HepG2 (cell line): Measurements from ENCODE around the gene TK2. TPM values are rescaled to one million over a fixed set of nuclear protein-coding genes. Genes with fewer than 3 reads are reported as not detected.
A peak's percentile ranks its signal among the peaks of the same experiment; 100 is the strongest.

Experiments
- ATAC-seq: fragments of 200-7000 bp; cut with Tn5 transposase; 3 replicates; pipeline ENCODE4 v1.9.1; 2020; ENCODE audit warnings: mild to moderate bottlenecking, moderate library complexity
- BruUV-seq: library from RNA; stranded (reverse); fragments of 400-500 nt; replicated peaks from 2 replicates; lab custom pipeline; 2021; lab: Mats Ljungman, UMichigan
- CTCF ChIA-PET: fragments of 300-600 bp; formaldehyde crosslinking; extraction: SDS; loops from one replicate; lab custom pipeline; 2021; ENCODE audit warnings: low total read pairs, inconsistent platforms, low intra/inter-chr PET ratio; lab: Yijun Ruan, JAX
- POLR2A ChIA-PET: fragments of 350-600 bp; sonication (Branson Sonifier 250); formaldehyde crosslinking; loops from one replicate; lab custom pipeline; 2020; ENCODE audit warnings: antibody characterized with exemption, inconsistent platforms; lab: Yijun Ruan, JAX
- DNase-seq: peaks from one replicate; pipeline ENCODE4 v3.0.0-alpha.2; 2015; ENCODE audit warnings: low spot score
- FAIRE-seq: peaks from 3 replicates; lab custom pipeline; 2011; peaks lifted over from hg19 to GRCh38; lab: Jason Lieb, UNC
- H2AFZ ChIP-seq: one replicate; pipeline ENCODE4 v1.6.1; 2011; ENCODE audit warnings: low read length, inconsistent platforms
- H3K27ac ChIP-seq: fragments of 300-600 bp; 3 replicates; pipeline ENCODE4 v1.8.0; 2011; ENCODE audit warnings: mixed run types, mild to moderate bottlenecking, mixed read lengths, low read length, inconsistent platforms; ENCODE audit not compliant: insufficient read depth; ENCODE audit errors: extremely low read length
- H3K27me3 ChIP-seq, 2 experiments: fragments of 200-600 bp in 1 of 2; 2 replicates in 1 of 2; 3 replicates in 1 of 2; pipeline versions ENCODE4 v1.6.0 to v1.8.0; 2011; ENCODE audit warnings: low read length in 2 of 2, mild to moderate bottlenecking in 2 of 2, moderate library complexity in 2 of 2, inconsistent platforms in 1 of 2; ENCODE audit not compliant: insufficient read depth in 2 of 2, control insufficient read depth in 1 of 2
- H3K36me3 ChIP-seq, 2 experiments: fragments of 200-600 bp in 1 of 2; replicated peaks in 1 of 2; 2 replicates in 1 of 2; 3 replicates in 1 of 2; pipeline versions ENCODE4 v1.5.1 to v1.8.0; 2011; ENCODE audit warnings: low read length in 2 of 2, inconsistent platforms in 1 of 2; ENCODE audit not compliant: insufficient read depth in 2 of 2, control insufficient read depth in 1 of 2
- H3K4me1 ChIP-seq: 2 replicates; pipeline ENCODE4 v1.5.1; 2012; ENCODE audit warnings: low read length, inconsistent platforms; ENCODE audit not compliant: insufficient read depth
- H3K4me2 ChIP-seq: 2 replicates; pipeline ENCODE4 v1.6.0; 2011; ENCODE audit warnings: low read depth, low read length, inconsistent platforms
- H3K4me3 ChIP-seq, 3 experiments: fragments of 200-600 bp in 1 of 3; sonication (generic), shearing (Covaris generic) in 1 of 3; replicated peaks in 1 of 3; 2 replicates each; pipeline ENCODE4 v1.5.1; 2011 to 2016; ENCODE audit warnings: low read length in 3 of 3, inconsistent platforms in 2 of 3, low read depth in 2 of 3, mild to moderate bottlenecking in 2 of 3, control low read depth in 1 of 3, mixed read lengths in 1 of 3; ENCODE audit not compliant: insufficient read depth in 1 of 3
- H3K79me2 ChIP-seq: one replicate; pipeline ENCODE4 v1.6.1; 2011; ENCODE audit warnings: low read length, inconsistent platforms; ENCODE audit not compliant: insufficient read depth
- H3K9ac ChIP-seq: 2 replicates; pipeline ENCODE4 v1.6.0; 2011; ENCODE audit warnings: mild to moderate bottlenecking, low read depth, low read length, inconsistent platforms; ENCODE audit not compliant: insufficient read depth
- H3K9me3 ChIP-seq: 2 replicates; pipeline ENCODE4 v1.5.1; 2012; ENCODE audit warnings: mild to moderate bottlenecking, low read length
- H4K20me1 ChIP-seq: 2 replicates; pipeline ENCODE4 v1.6.0; 2011; ENCODE audit warnings: inconsistent platforms, mild to moderate bottlenecking, low read length, moderate library complexity; ENCODE audit not compliant: insufficient read depth
- MLLT10 ChIP-seq: sonication (generic); formaldehyde crosslinking; IDR thresholded peaks from 2 replicates; pipeline ENCODE4 v1.4.0; 2020; ENCODE audit warnings: missing genetic modification reagents
- MXI1 ChIP-seq: IDR thresholded peaks from 3 replicates; pipeline ENCODE4 v1.6.1; 2012; ENCODE audit warnings: low read depth, low read length, inconsistent platforms, borderline replicate concordance
- NRL ChIP-seq: sonication (generic); formaldehyde crosslinking; IDR thresholded peaks from 2 replicates; pipeline ENCODE4 v1.5.0; 2020; ENCODE audit warnings: missing genetic modification reagents, mild to moderate bottlenecking, moderate library complexity, borderline replicate concordance
- PCBP2 ChIP-seq: fragments of 200-400 bp; formaldehyde crosslinking; optimal IDR thresholded peaks from 2 replicates; pipeline ENCODE3; 2018; ENCODE audit warnings: low read length, low read depth; ENCODE audit not compliant: poor library complexity, severe bottlenecking
- RFX3 ChIP-seq: IDR thresholded peaks from 2 replicates; pipeline ENCODE4 v1.6.1; 2016; ENCODE audit warnings: missing biosample characterization, missing genetic modification reagents
- SNAPC5 ChIP-seq: sonication (generic); formaldehyde crosslinking; IDR thresholded peaks from 2 replicates; pipeline ENCODE4 v1.8.1; 2023; ENCODE audit warnings: mild to moderate bottlenecking, missing genetic modification reagents, borderline replicate concordance
- SP1 ChIP-seq, 2 experiments: fragments of 450-650 bp in 1 of 2; sonication (generic) in 1 of 2; formaldehyde crosslinking in 1 of 2; IDR thresholded peaks; 2 replicates each; pipeline versions ENCODE4 v1.4.0 to v1.6.1; 2016 to 2020; ENCODE audit warnings: missing genetic modification reagents in 1 of 2
- TRAFD1 ChIP-seq: sonication (generic); formaldehyde crosslinking; IDR thresholded peaks from 2 replicates; pipeline ENCODE4 v1.5.1; 2020; ENCODE audit warnings: missing genetic modification reagents, mild to moderate bottlenecking, borderline replicate concordance
- ZBTB7A ChIP-seq: sonication (generic); formaldehyde crosslinking; IDR thresholded peaks from 2 replicates; pipeline ENCODE4 v1.8.0; 2022; ENCODE audit warnings: mild to moderate bottlenecking, missing genetic modification reagents
- ZNF672 ChIP-seq: sonication (generic); formaldehyde crosslinking; IDR thresholded peaks from 2 replicates; pipeline ENCODE4 v1.8.1; 2022; ENCODE audit warnings: missing genetic modification reagents
- WGBS: methylation state at CpG from one replicate; pipeline ENCODE4 v1.1.6; 2017; ENCODE audit warnings: low lambda C conversion rate; 5-methylcytosine and 5-hydroxymethylcytosine counted together
- in situ Hi-C: cut with HindIII; loops from 2 replicates; pipeline ENCODE4 v1.10.0; 2017; ENCODE audit warnings: low pct_unique_long_range_greater_than_20kb; ENCODE audit not compliant: extremely low pct_ligation_motif_present
- intact Hi-C: fragments of 100-400 bp; cut with micrococcal nuclease; formaldehyde crosslinking; loops from one replicate; pipeline ENCODE4 v1.10.0; 2022; ENCODE audit not compliant: unreplicated experiment
- polyA plus RNA-seq, 8 experiments: library from polyadenylated mRNA; depleted of rRNA in 3 of 8; stranded (reverse) in 7 of 8; unstranded in 1 of 8; fragments of >200 nt; fragmentation: Illumina TruSeq in 4 of 8; extraction: Trizol in 4 of 8; gene quantifications; 2 replicates each; pipeline versions ENCODE4 v1.2.1 to v1.2.3, GENCODE V29; 2011 to 2016; ENCODE audit warnings: low read depth in 4 of 8, missing spikeins in 1 of 8, mixed read lengths in 1 of 8; ENCODE audit not compliant: insufficient read depth in 1 of 8
- total RNA-seq, 5 experiments: library from RNA; depleted of rRNA; stranded (reverse); fragments of >200 nt; fragmentation: Illumina TruSeq; extraction: Trizol; gene quantifications; 2 replicates each; pipeline ENCODE4 v1.2.3, GENCODE V29; 2016; ENCODE audit warnings: low read depth in 1 of 5
- TF ChIP-seq, protein P1 (sequence below): IDR thresholded peaks from 2 replicates; pipeline ENCODE4 v1.6.1; 2016; ENCODE audit warnings: mild to moderate bottlenecking, missing biosample characterization, missing genetic modification reagents

TK2 gene
- total and polyA plus RNA-seq, 2 of the 13 experiments (the other 11 are each of a cell fraction or from before 2014, with no cell fraction given) = 18.7 to 21.0 TPM

DNA sequence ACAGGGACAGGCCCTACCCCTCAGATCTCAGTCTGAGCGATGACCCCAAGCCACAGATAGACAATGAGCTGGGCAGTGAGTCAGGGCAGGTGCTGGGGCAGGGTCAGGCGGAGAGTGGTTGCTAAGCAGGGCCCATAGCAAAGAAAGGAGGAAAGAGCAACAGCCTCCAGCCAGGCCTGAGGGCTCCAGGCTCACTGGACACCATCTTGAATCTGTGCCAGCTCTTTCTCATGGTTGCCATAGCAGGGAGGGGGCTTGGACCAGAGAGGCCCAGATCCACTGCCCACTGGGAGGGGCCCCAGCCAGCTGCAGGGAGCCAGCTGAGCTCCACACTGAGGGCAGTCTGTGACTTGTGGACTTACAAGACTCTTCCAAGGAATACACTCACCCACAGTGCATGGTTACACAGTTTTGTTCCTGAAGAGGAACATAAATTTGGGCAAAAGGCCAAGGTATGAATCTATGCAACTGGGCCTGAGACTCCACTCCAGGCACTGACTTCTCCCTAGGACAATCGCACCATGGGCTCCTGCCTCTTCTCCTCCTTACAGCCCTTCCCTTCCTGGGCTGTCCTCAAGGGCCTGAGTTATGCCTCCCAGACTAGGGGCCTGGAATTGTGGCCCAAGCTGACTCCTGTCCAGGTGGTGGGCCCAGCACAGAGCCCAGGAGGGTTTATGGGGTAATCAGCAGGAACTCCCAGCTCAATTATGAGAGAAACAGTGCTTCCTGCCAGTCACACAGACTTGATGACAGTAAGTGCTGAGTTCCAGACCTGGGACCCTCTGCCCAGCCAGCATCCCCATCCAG, 62.9 kb downstream of the TK2 start:
- 50% methylated on average over 3 of the region's 3 CpGs for WGBS
- no peaks in the 10 kb centered on the region for H3K9me3 ChIP-seq
- no TSS peak for BruUV-seq
- intact Hi-C loops = no loop called here
- CTCF ChIA-PET = no interaction called here
- FAIRE-seq = no peak
- H2AFZ ChIP-seq = no peak overlapping the region
- H3K4me1 ChIP-seq = peaks cover 6% of the 10 kb centered on the region; the same call in 1 of the 2 replicates
- H3K4me2 ChIP-seq = no peak overlapping the region
- peaks cover 2 to 21% of the 10 kb centered on the region in 2 experiments; a peak in 1 of 5 replicates for H3K27me3 ChIP-seq
- POLR2A ChIA-PET = interaction anchor here (1.5 kb wide), 1 partner anchor 80 kb away, joined by 5 read pairs; no protein-coding TSS in a partner anchor
- 0 out of 2 replicates have a peak, but pooled peaks have one; percentile 36 for TF ChIP-seq ZBTB7A
- 0 out of 3 replicates have a peak, but pooled peaks have one; percentile 7 for TF ChIP-seq MXI1
- TF ChIP-seq SP1 (IDR thresholded peaks at IDR 0.05) = no peak
- no peak for TF ChIP-seq SP1 (CRISPR knock-in tag; IDR thresholded peaks at IDR 0.05)
- TF ChIP-seq MLLT10 = no peak
- ATAC-seq = peak; percentile 8; the same call in 1 of the 3 replicates
- H4K20me1 ChIP-seq = no peaks in the 10 kb centered on the region
- no peak for DNase-seq
- no peak overlapping the region for H3K27ac ChIP-seq
- no peak overlapping the region for H3K4me3 ChIP-seq
- H3K36me3 ChIP-seq = no peaks in the 10 kb centered on the region
- no peak overlapping the region for H3K9ac ChIP-seq
- in situ Hi-C loops = no loop called here
- H3K79me2 ChIP-seq = no peaks in the 10 kb centered on the region

- Histone ChIP-seq H3K9ac (no peak overlapping the region), H3K4me1 (peaks cover 7% of the 10 kb centered on the region; the same call in 1 of the 2 replicates), H3K79me2 (no peaks in the 10 kb centered on the region), H3K27me3 (peaks cover 3 to 23% of the 10 kb centered on the region in 2 experiments; a peak in 3 of 5 replicates), H3K36me3 (no peaks in the 10 kb centered on the region), H2AFZ (no peak overlapping the region), H3K27ac (no peak overlapping the region), H3K4me2 (no peak overlapping the region), H3K9me3 (no peaks in the 10 kb centered on the region), H4K20me1 (no peaks in the 10 kb centered on the region), H3K4me3 (no peak overlapping the region)
- no peak for FAIRE-seq
- no peak for ATAC-seq
- DNase-seq = no peak
- no TSS peak for BruUV-seq
- in situ Hi-C loops (no loop called here), intact Hi-C loops (no loop called here)
- POLR2A ChIA-PET = interaction anchor here (1.5 kb wide), 1 partner anchor 80 kb away, joined by 5 read pairs; no protein-coding TSS in a partner anchor
- 64% methylated on average over 12 of the region's 12 CpGs for WGBS
- TF ChIP-seq RFX3 (CRISPR knock-in tag) = no peak
- no peak for TF ChIP-seq ZNF672 (CRISPR knock-in tag)
- TF ChIP-seq PCBP2 = no peak
- TF ChIP-seq NRL (CRISPR knock-in tag) = no peak
- no peak for TF ChIP-seq SNAPC5 (CRISPR knock-in tag)
- TF ChIP-seq TRAFD1 (CRISPR knock-in tag) = no peak
- TF ChIP-seq, protein P1, sequence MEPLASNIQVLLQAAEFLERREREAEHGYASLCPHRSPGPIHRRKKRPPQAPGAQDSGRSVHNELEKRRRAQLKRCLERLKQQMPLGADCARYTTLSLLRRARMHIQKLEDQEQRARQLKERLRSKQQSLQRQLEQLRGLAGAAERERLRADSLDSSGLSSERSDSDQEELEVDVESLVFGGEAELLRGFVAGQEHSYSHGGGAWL (CRISPR knock-in tag) = no peak
- CTCF ChIA-PET = interaction anchor here (8.6 kb wide), 1 partner anchor 80 kb away, joined by 121 read pairs; no protein-coding TSS in a partner anchor
Observed at GRCh38 chr16:66486199-66486772, 63.6 kb downstream of the TK2 start.
